GM19025 (cell line): ENCODE results near the gene PHB1.

ENCODE experiments used
- ATAC-seq: cut with Tn5 transposase; IDR thresholded peaks from one replicate; pipeline ENCODE4 v1.9.1; 2021; ENCODE audit warnings: mild to moderate bottlenecking, low read depth, moderate library complexity; ENCODE audit not compliant: unreplicated experiment

The PHB1 gene

DNA sequence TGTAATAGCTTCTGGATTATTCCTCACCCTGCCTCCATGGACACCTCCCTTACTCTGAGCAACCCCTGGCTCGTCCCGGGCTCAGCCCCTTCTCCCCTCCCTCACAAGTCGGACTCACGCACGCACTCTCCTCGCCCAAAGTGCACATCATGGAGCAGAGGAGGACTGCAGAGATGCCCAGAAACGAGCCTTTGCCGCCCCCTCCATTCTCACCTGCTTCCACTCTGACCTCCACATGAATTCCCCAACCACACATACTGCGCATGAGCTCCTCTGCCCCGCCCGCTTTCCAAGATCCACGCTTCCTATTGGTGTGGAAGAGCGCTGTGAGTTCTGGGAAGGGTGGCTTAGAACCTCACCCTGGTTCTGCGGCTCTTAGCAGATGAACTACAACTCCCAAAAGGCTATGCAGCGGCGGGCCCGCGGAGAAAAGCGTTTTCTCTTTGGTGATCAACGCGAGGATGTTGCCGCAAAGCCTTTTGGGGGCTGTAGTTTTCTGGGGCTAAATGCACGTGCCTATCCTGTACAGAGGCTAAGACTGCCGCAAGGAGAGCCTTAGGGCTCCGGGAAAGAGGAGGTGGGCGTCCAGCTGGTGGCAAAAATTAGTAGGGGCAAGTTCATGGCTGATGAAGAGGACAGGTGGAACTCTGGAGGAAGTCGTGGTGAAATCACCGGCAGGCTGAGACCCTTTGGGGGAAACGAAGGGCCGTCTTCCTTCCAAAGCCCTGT lies at the start of gene PHB1:
PHB1 (minus strand) TSS at position 261 of the 729 bp plus-strand sequence. CDS start 1,618 bp downstream, outside the sequence.
- ATAC-seq: peak; percentile 99

DNA sequence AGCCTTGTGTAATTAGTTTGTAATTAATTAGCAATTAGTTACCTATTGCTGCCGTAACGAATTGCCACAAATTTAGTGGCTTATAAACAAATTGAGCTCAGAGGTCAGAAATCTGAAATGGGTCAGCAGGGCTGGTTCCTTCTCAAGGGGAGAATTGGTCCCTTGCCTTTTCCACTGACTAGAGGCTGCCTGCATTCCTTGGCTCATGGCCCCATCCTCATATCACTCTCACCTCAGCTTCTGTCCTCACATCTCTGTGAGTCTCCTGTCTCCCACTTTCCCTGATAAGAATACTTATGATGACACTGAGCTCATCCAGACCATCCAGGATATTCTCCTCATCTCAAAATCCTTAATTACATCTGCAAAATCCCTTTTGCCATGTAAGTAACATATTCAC lies 49.4 kb upstream of the PHB1 start:
- no peak for ATAC-seq

DNA sequence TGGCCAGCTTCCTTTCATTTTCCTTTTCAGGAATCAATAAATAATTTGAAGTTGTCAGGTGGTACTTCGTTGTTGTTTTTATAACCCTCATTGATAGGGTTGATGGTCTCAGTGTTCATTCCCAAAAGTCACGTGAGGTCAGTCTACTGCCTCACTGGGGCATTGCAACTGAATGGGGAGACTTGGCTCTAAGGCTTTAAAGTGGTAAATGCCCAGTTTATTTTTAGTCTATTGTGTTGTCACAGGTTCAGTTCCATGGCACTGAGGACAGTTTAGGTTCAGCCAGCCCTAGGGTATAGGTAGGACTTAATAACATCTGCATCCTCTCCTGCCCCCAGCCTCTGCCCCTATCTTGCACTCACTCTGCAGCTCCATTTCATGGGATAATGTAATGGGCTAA lies 46.9 kb upstream of the PHB1 start:
- no peak for ATAC-seq

DNA sequence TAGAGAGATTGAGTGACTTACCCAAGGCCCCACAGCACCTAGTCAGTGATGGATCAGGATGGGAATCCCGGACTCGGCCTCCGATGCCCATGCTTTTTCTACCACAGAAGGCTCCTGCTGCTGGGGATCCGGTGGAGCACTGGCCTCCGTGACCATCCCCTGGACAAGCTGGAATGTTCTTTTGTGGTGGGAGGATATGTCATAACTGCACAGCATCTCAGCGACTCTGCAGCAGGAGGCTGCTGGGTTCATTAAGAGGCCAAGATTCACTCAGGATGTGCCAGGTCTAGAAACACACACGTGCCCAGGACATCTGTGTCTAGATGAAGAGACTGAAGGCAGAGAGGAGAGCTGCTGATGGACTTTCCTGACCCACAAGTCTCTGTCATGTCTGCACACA lies 45.7 kb upstream of the PHB1 start:
- ATAC-seq: no peak

DNA sequence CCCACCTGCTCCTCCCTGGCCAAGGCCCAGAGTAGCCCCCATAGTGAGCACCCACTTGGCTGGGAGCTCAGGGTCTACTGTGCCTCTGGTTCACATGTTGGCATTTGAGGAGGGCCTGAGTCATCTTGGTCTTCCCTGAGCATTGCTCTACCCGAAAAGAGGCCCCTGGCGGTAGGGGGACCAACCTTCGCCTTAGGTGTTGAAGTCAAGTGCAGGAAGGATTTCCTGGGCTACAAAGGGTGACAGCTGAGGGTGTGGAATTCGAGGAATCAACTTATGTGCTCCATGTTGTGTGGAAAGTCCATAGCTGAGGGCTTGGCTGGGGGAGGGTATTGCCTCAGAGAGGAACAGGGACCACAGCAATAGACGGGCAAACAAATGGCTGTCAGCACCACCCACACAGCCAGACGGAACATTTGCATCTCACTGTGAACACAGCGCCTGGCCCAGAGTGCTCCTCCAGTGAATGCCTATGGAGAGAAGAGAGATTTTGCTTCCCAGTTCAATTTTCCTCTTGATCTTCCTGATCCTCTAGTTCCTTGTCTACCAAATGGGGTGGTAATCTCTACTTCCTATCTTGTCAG lies 44.8 kb upstream of the PHB1 start:
- ATAC-seq: no peak

DNA sequence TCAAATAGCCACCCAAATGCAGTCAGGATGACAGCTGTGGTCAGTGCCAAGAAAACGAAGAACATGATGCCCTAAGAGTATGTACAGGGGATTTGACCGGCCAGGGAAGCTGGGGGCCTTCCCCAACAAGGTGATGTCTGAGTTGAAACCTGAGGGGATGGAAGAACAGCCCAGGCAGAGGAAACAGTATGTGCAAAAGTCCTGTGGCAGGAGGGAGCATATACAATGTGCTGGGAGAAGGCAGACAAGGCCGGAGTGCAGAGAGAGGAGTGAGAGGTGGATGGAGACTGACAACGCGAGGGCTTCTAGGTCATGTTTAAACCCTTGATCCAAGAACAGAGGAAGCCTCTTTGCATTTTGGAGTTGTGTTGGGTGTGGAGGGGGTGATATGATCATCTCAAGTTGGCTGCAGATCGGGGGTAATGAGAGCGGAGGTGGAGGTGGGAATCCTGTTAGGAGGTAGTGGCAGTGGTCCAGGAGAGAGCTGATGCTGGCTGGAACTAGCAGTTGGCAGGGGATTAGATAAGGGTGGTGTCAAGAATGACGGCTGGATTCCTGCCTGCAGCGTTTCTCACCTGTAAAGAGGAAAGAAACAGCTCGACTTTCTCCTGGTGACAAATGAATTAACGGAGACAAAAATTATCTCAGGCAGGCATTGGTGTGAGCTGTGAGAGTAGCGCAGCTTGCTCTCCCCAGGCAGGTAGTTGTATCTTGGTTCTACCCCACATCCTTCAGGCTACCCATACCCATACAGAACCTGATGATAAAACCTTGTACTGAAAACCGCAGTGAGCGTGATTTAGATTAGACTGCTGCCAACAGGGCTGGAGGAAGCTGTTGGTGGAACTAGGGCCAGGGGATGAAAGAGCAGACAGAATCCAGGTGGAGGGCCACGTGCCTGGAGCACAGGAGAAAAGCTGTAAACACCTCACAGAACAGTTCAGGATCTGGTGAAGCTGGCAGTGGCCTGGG lies 43.2 kb upstream of the PHB1 start:
- ATAC-seq: no peak

DNA sequence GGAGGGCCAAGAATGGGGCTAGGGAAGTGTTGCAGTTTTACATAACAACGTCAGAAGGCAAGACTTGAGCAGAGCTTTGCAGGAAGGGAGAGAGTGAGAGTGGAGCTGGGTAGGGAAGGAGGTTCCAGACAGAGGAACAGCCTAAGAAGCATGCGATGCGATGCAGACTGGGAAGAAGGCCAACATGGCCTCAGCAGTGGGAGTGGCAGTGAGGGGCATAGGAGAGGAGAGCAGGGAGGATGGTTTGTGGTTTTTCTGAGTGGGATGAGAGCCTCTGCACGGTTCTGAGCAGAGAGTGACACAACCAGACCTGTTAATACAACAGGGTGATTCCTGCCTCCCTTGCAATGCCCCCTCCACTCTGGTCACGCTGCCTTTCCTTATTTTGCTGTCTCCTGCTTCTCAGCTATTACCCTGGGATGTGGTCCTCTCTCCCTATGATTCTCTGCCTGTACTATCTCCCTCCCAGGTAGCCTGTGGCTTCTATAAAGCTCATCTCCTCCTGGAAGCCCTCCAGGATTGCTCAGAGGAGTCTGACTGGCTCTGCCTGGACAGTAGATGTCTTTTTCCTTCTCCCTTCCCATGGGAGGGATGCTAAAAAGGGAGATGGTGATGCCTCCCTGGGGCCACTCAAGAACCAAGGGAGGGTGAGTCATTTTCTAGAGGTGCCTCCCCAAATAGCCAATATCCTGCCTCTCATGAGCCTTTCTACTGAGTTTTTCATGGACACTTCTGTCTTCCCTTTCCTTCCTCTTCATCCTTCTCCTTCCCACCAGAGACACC lies 41.7 kb upstream of the PHB1 start:
- ATAC-seq: no peak

DNA sequence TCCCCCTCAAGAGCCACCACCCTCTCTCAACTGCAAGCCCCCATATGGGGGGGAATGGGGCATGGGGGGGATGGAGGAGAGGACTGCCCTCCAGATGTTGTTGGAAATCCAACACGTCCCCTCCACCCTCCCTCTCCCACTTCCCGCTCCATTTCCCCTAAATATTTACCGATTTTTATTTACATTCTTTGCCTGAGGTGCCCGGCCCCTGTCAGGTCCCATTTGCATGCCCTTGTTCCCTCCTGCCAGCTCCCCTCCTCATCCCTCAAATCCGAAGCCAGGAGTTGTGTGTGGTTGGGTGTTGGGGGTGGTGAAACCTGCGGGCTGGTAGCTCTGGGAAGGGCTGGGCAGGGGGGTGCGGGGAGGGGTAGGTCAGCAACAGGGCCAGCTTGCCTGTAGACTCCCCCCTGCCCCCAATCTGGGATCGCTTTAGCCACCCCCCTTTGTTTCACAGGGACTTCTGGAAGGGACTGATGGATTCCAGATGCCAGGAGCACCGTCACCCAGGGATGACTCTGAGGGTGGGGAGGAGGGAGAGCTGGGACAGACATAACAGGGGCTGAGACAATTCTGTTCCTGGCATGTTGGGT lies 40.7 kb upstream of the PHB1 start:
- no peak for ATAC-seq

DNA sequence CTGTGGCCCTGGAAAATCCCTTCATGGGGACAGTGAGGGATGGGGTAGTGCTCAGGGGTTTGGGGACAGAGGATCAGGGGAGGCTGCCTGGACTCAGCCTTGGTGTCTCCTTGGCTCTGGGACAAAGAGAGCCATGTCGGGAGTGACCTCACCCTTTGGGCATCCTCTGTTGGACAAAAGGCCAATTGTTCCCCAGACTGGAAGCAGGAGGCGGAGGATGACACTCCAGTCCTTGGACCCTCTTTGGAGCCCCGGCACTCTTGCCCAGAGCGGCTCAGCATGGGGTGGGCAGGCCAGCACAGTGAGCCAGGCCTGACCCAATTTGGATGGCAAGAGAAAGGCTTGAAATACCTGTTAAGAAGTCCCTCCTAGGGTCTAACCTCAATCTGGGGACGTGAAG lies 39.4 kb upstream of the PHB1 start:
- no peak for ATAC-seq

DNA sequence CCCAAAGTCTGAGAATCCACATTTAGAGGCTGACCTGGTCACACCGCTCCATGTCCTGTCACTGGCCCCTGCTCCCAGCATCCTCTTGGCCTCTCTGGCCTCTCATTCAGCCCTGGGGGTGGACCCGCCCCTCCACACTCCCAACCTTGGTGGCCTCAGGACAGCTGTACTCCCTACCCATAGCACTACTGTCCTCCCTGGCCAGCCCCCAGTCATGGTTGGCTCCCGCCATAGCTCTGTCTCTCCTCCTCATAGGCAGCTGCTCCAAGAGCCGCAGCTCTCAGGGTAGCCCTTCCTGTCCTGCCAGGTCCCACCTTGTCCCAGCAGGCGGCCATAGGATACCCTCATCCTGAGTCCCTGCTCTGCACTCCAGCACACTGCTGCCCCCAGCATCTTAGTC lies 38.0 kb upstream of the PHB1 start:
- no peak for ATAC-seq

DNA sequence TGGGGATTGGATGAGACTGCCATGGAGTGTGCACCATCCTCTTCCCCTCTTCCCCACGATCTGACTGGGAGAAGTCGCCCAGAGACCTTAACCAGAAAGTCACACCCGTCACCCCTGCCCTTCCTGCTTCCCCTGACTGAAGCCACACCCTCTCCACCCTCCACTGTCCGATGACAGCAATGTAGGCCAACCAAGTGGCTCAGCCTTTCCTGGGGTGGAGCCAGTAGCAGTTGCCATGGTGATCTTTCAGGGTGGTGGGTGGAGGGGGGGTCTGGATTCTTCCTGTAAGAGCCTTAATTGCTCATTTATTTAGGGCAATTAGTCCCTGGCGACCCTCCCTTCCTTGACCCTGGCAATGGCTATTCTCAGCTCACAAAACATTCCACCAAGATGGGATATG lies 37.5 kb upstream of the PHB1 start:
- no peak for ATAC-seq

DNA sequence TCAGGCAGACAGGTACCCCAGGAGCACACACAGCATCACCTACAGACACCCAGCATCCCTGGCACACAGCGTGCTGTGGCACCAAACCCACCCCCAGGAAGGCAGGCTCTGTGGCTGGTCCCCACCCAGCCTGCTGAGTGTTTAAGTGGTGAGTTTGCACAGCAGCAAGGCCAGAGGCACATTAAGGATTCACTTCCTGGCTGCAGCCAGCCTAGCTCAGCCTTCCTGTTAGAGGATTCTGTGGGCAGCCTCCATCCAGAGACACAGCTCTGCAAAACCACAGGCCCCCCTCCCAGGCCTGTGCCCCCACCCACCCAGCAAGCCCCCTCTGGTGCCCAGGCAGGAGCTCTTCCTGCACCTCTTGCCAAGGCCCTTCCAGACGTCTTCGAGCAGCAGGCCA lies 36.1 kb upstream of the PHB1 start:
- no peak for ATAC-seq

DNA sequence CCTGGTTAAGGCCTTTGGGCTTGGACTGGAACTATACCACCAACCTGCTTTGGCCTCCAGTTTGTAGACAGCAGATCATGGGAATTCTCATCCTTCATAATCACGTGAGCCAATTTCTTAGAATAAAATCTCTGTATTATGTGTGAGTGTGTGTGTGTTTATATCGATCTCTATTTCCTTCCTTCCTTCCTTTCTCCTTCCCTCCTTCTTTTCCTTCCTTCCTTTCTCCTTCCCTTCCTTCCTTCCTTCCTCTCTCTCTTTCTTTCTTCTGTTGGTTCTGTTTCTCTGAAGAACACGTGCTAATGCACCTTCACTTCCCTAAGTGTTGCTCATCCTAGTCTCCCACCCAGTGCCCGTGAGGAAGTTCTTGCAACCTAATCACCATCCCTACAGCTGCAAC lies 35.5 kb upstream of the PHB1 start:
- ATAC-seq: no peak

DNA sequence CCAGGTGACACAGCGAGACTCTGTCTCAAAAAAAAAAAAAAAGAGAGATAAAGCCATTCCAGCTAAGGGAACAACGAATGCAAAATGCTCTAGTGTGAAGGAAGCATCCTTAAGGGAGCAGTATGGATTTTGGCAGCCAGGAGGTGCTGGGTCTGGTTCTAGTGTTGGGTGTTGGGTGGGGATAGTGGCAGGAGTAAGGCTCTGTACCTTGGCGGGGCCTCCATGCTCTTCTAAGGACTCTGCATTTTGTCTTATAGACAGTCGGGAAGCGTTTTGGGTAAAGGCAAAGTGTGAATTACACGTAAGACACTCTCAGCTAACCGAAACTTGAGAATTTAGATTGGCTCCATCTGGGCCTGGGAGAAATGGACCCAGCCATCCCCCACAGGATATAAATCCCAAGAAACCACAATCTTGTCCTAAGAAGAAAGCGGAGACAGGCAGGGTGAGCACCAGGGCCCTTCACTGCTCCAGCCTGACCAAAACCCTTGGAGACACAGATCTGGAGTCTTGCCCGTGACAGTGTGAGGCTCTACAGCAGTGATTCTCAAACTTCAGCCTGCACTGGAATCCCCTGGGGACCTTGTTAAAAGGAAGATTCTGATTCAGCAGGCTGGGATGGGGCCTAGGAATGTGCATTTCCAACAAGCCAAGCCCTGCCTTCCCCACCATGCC lies 33.1 kb upstream of the PHB1 start:
- ATAC-seq: no peak

DNA sequence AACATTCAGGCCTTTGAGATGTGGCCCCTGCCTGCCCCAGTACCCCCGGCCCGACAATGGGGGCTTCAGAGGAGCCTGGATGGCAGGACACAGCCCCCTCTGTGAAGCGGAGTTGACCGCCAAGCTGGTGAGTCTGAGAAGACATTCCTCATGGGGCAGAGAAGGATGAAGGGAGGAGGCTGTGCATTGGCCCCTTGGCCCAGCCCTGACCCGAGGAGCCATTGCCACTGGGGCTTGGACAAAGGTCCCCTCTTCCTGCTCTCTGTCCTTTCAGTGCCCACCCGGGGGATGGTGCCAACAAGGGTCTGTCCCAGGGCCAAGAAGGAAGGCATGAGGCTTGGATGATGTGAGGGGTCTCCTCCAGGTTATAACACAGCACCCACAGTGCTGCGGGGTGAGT lies 30.9 kb upstream of the PHB1 start:
- ATAC-seq: no peak

DNA sequence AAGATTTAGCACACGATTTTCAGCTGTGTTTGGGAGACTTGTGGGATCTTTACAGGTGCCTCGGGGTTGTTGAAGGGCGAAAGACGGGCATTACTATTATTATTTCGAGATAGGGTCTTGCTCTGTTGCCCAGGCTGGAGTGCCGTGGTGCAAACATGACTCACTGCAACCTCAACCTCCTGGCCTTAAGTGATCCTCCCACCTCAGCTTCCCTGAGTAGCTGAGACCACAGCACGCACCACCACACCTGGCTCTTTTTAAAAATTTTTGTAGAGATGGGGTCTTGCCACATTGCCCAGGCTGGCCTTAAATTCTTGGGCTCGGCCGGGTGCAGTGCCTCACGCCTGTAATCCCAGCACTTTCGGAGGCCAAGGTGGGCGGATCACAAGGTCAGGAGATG lies 29.7 kb upstream of the PHB1 start:
- ATAC-seq: no peak

DNA sequence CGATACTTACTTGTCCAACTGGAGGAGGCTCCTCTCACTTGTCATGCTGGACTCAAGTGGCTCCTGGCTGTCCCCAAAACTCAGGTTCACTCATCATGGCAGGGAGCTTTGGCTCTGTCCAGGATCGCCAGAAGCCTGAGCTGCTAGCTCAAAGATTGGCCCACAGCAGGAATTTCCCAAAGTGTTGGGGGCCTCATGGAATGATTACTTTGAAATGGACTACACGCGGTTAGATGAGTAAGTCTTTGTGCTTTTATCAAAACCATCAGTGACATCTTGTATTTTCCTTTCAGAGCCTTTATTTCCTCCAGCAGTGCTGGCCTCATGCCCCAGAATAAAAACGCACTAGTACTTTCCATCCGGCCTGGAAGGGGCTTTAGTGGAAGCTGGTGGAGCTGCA lies 29.2 kb upstream of the PHB1 start:
- ATAC-seq: no peak

DNA sequence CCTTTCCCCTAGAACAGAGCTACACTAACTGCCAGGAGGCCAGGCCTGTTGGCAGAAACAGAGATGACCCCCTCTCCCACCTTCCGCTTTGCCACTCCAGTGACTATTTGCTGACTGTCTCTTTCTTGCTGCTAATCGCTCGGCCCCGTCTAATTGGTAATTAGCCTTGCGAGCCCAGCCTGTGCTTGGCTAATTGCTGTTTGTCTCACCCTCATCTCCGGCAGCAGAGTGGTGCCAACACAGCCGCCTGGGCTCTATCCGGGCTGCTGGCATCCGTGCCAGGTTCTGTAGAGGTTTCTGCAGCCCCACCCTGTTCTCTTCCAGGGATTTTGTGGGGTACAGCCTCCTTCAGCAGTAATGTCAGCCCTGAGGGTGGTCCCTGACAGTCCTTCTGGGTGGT lies 27.4 kb upstream of the PHB1 start:
- ATAC-seq: no peak

DNA sequence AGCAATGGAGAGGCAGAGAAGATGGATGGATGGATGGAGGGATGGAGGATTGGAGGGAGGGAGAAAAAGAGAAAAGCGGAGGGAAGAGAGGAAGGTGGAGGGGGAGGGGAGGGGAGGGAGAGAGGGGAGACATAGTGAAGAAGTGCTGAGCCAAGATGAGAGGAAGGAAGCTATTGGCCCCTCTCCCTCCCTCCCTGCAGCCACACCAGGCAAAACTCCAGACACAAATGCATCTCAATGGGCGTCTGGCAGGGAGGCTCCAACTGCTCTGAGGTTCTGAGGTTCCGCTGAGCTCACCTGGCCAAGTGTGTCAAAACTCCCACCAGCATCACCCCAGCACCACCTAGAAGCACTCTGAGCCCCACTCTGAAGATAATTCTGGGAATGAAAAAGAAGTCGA lies 26.9 kb upstream of the PHB1 start:
- ATAC-seq: no peak

DNA sequence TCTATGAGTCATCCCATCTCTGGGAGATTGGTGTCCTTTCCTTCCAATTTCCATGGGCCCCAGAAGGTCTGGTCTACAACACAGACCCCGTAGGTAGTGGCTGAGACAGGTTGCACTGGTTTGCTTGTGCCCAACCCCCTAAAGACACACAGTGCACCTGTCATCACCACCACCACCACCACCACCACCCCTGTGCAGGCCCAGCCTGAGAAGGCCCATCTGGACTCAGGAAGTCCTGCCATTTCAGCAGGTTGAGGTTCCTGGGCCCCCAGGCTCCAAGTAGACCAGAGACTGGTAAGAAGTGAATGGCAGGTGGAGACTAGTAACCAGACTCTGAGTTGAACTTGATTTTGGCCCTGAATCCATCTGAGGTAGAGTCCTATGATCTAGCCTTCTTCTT lies 25.9 kb upstream of the PHB1 start:
- ATAC-seq: no peak
